Activated CD8-positive, alpha-beta T cell treated with anti-CD3 and anti-CD28 coated beads, Interleukin-2, amount 10 ng/mL, durations not matched to agents 7 days and 5 days (primary cell): Measurements from ENCODE around the gene PEX11G. TPM values are rescaled to one million over a fixed set of nuclear protein-coding genes. Genes with fewer than 3 reads are reported as not detected.

ENCODE experiments used
- ATAC-seq: fragments of 150-1000 bp; cut with Tn5 transposase; one replicate; pipeline ENCODE4 v1.10.0; 2021; ENCODE audit warnings: moderate library complexity
- CTCF ChIA-PET: fragments of 350-600 bp; sonication (Branson Sonifier 250); formaldehyde crosslinking; loops from one replicate; lab custom pipeline; 2021; ENCODE audit warnings: antibody characterized with exemption; lab: Charles Lee
- POLR2A ChIA-PET: fragments of 350-600 bp; sonication (Branson Sonifier 250); formaldehyde crosslinking; loops from one replicate; lab custom pipeline; 2021; ENCODE audit warnings: antibody characterized with exemption; lab: Charles Lee
- DNase-seq: peaks from one replicate; pipeline ENCODE4 v3.0.0-alpha.2; 2020
- H3K27ac Mint-ChIP-seq: one replicate; pipeline ENCODE4 v1.8.0; 2021; ENCODE audit warnings: mild to moderate bottlenecking, mixed read lengths
- H3K27me3 Mint-ChIP-seq: one replicate; pipeline ENCODE4 v1.8.0; 2021; ENCODE audit warnings: low read depth, mixed read lengths
- H3K36me3 Mint-ChIP-seq: one replicate; pipeline ENCODE4 v1.8.0; 2021; ENCODE audit warnings: low read depth, mixed read lengths
- H3K4me1 Mint-ChIP-seq: one replicate; pipeline ENCODE4 v1.8.0; 2021; ENCODE audit warnings: low read depth, mixed read lengths
- H3K4me3 Mint-ChIP-seq: one replicate; pipeline ENCODE4 v1.8.0; 2021; ENCODE audit warnings: mild to moderate bottlenecking, mixed read lengths
- H3K9me3 Mint-ChIP-seq: one replicate; pipeline ENCODE4 v1.8.0; 2022; ENCODE audit warnings: mixed read lengths; ENCODE audit not compliant: insufficient read depth
- total RNA-seq, 2 experiments: library from RNA; stranded (reverse); gene quantifications; one replicate each; pipeline ENCODE4 v1.2.3, GENCODE V29; 2021

The PEX11G gene
- total RNA-seq, 2 experiments from 2014 or later, result 0.99 to 1.5 TPM

GRCh38 chr19:7528192-7528519 lies 39.3 kb upstream of the PEX11G start:
- H3K4me1 Mint-ChIP-seq, result peaks cover 5% of the 10 kb centered on the region
- ATAC-seq, result no peak

GRCh38 chr19:7527516-7528191 lies 38.8 kb upstream of the PEX11G start:
- H3K9me3 Mint-ChIP-seq, result no peaks in the 10 kb centered on the region
- no peak overlapping the region for H3K27ac Mint-ChIP-seq
- DNase-seq, result no peak
- CTCF ChIA-PET, result no interaction called here
- H3K4me1 Mint-ChIP-seq, result peaks cover 6% of the 10 kb centered on the region
- H3K4me3 Mint-ChIP-seq, result no peak overlapping the region
- ATAC-seq, result no peak
- H3K36me3 Mint-ChIP-seq, result peaks cover 11% of the 10 kb centered on the region
- POLR2A ChIA-PET, result no interaction called here
- H3K27me3 Mint-ChIP-seq, result no peaks in the 10 kb centered on the region

More at GRCh38 chr19:7528192-7528519, 39.3 kb upstream of the PEX11G start:
- peaks cover 11% of the 10 kb centered on the region for H3K36me3 Mint-ChIP-seq
- H3K27me3 Mint-ChIP-seq, result no peaks in the 10 kb centered on the region
- no peak overlapping the region for H3K4me3 Mint-ChIP-seq
- H3K27ac Mint-ChIP-seq, result no peak overlapping the region
- no peaks in the 10 kb centered on the region for H3K9me3 Mint-ChIP-seq
- POLR2A ChIA-PET, result no interaction called here
- no peak for DNase-seq
- CTCF ChIA-PET, result no interaction called here

DNA sequence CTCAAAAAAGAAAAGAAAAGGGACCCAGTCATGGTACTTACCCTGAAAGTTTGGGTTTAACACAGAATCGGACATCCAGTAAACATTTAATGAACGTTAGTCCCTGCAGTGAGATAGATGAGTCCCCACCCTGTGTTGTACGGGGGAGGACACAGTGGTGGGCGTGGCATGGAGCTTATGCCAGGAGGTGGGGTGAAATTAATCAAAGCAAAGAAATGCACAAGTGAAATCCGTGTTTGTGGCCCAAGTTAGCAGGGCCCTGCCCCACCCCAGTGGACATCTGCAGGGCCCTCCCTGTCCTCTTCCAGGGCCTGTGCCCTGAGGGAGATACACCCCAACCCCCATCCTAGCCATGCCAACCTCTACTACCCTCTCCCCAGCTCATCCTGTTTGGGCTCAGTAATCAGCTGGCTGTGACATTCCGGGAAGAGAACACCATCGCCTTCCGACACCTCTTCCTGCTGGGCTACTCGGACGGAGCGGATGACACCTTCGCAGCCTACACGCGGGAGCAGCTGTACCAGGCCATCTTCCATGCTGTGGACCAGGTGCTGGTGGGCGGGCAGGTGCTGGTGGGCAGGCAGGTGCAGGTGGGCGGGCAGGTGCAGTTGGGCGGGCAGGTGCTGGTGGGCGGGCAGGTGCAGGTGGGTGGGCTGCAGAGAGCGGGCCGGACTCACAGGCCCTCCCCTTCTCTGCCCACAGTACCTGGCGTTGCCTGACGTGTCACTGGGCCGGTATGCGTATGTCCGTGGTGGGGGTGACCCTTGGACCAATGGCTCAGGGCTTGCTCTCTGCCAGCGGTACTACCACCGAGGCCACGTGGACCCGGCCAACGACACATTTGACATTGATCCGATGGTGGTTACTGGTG lies 37.5 kb upstream of the PEX11G start:
- ChIA-PET CTCF (no interaction called here), POLR2A (interaction anchor here (0.5 kb wide), 1 partner anchor 861 kb away, joined by 4 read pairs; no protein-coding TSS in a partner anchor)
- no peak overlapping the region for H3K27ac Mint-ChIP-seq

GRCh38 chr19:7524992-7525739 lies 36.3 kb upstream of the PEX11G start:
- ATAC-seq (no peak), DNase-seq (no peak)
- no peak overlapping the region for H3K27ac Mint-ChIP-seq
- H3K4me3 Mint-ChIP-seq, result no peak overlapping the region
- H3K27me3 Mint-ChIP-seq, result no peaks in the 10 kb centered on the region
- no peaks in the 10 kb centered on the region for H3K9me3 Mint-ChIP-seq
- peaks cover 9% of the 10 kb centered on the region for H3K36me3 Mint-ChIP-seq
- ChIA-PET CTCF (no interaction called here), POLR2A (no interaction called here)
- H3K4me1 Mint-ChIP-seq, result peaks cover 11% of the 10 kb centered on the region

More for the DNA sequence above, 37.5 kb upstream of the PEX11G start:
- no peaks in the 10 kb centered on the region for H3K9me3 Mint-ChIP-seq
- ATAC-seq (no peak), DNase-seq (no peak)
- peaks cover 9% of the 10 kb centered on the region for H3K36me3 Mint-ChIP-seq
- H3K27me3 Mint-ChIP-seq, result no peaks in the 10 kb centered on the region
- peaks cover 11% of the 10 kb centered on the region for H3K4me1 Mint-ChIP-seq
- H3K4me3 Mint-ChIP-seq, result no peak overlapping the region

GRCh38 chr19:7524523-7524922 lies 35.7 kb upstream of the PEX11G start:
- DNase-seq, result no peak
- no peak overlapping the region for H3K4me3 Mint-ChIP-seq
- no peaks in the 10 kb centered on the region for H3K9me3 Mint-ChIP-seq
- peaks cover 11% of the 10 kb centered on the region for H3K4me1 Mint-ChIP-seq
- no peak for ATAC-seq
- no peaks in the 10 kb centered on the region for H3K27me3 Mint-ChIP-seq
- H3K36me3 Mint-ChIP-seq, result peaks cover 6% of the 10 kb centered on the region
- POLR2A ChIA-PET, result no interaction called here
- CTCF ChIA-PET, result interaction anchor here (2.1 to 2.6 kb wide), 2 partner anchors 44 to 157 kb away, joined by 9 to 10 read pairs; partner anchors contain the start of gene TRAPPC5
- no peak overlapping the region for H3K27ac Mint-ChIP-seq

DNA sequence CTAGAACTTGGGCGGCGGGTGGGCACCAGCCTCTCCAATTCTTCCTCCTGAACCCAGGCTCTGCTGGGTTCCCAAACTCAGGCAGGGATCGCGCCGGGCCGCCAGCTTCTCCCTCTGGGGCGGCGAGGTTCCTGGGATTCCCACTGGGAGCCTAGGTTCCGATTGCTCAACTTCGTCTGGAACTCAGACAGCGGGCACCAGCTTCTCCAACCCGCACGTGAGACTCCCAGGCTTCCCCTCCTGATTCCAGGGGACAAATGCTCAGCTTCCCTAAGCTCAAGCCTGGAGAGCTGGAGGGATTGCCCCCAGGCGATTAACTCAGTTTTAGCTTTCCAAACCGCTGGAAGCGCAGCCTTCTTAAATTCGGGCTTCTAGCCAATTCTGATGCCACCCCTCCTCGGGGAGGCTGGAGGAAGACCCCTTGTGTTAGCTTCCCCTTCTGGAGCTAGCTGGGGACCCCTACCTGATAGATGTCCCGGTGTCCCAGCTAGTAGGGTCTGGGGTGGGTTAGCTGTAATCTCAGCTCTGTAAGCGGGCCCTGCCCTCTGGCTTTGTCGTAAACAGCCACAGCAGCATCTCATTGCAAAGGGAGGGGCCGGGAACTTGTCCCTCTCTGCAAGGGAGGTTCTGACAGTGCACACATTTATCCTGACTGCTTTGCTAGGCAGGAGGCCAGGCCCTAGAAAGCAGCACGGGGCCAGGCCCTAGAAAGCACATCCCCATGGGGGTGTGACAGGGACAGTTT lies 34.3 kb upstream of the PEX11G start:
- Mint-ChIP-seq H3K27ac (no peak overlapping the region), H3K27me3 (no peaks in the 10 kb centered on the region), H3K4me1 (peaks cover 11% of the 10 kb centered on the region), H3K36me3 (peaks cover 3% of the 10 kb centered on the region), H3K4me3 (peak overlapping the region; percentile 70), H3K9me3 (no peaks in the 10 kb centered on the region)
- POLR2A ChIA-PET, result interaction anchor here (0.7 to 2.6 kb wide), 5 partner anchors 10 to 107 kb away, joined by 3 to 19 read pairs (median 6); partner anchors contain the start of genes PET100, PNPLA6 and XAB2
- no peak for ATAC-seq
- DNase-seq, result no peak
- CTCF ChIA-PET, result interaction anchor here (0.8 to 2.6 kb wide), 9 partner anchors 11 to 421 kb away, joined by 3 to 10 read pairs (median 4); partner anchors contain the start of genes ARHGEF18, PNPLA6 and TRAPPC5

- ATAC-seq (peak; percentile 91), DNase-seq (peak; percentile 99)
- H3K27ac Mint-ChIP-seq, result peak within 1 kb of the TSS; percentile 76
- peaks cover 11% of the 10 kb centered on the region for H3K4me1 Mint-ChIP-seq
- no peaks in the 10 kb centered on the region for H3K27me3 Mint-ChIP-seq
- ChIA-PET POLR2A (interaction anchor here (0.7 to 2.6 kb wide), 9 partner anchors 11 to 108 kb away, joined by 3 to 19 read pairs (median 3); partner anchors contain the start of genes PET100, PNPLA6 and XAB2), CTCF (interaction anchor here (0.6 to 2.6 kb wide), 10 partner anchors 8 to 420 kb away, joined by 3 to 10 read pairs (median 4); partner anchors contain the start of genes ARHGEF18, PNPLA6 and TRAPPC5)
- peak within 1 kb of the TSS; percentile 70 for H3K4me3 Mint-ChIP-seq
- peaks cover 3% of the 10 kb centered on the region for H3K36me3 Mint-ChIP-seq
- H3K9me3 Mint-ChIP-seq, result no peaks in the 10 kb centered on the region
These were observed 33.5 kb upstream of the PEX11G start, which contains the start of gene MCOLN1 for GRCh38 chr19:7522072-7522922. Gene MCOLN1, plus strand, starts transcription at chr19:7522624. Its CDS starts 127 bp downstream, at chr19:7522751.

DNA sequence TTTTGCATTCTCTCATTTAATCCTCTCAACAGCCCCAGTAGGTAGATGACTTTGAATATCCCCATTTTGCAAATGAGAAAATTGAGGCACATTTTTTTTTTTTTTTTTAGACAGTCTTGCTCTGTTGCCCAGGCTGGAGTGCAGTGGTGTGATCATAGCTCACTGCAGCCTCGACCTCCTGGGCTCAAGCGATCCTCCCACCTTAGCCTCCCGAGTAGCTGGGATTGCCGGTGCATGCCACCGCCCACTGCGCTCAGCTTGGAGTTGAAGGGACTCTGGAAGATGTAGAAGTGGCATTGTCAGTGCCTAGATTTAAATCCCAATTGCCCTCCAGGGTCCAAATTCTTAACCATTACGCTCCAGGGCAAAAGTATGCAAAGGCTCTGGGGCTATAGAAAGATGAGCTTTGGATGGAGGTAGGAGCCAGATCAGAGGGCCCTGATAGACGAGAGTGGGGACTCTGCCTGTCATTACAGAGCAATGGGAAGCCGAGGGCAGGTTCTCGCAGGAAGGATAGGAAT lies 32.8 kb upstream of the PEX11G start:
- Mint-ChIP-seq H3K9me3 (no peaks in the 10 kb centered on the region), H3K36me3 (peaks cover 3% of the 10 kb centered on the region), H3K27me3 (peaks cover 5% of the 10 kb centered on the region), H3K4me1 (peaks cover 16% of the 10 kb centered on the region), H3K27ac (peak overlapping the region; percentile 76), H3K4me3 (peak overlapping the region; percentile 70)
- CTCF ChIA-PET, result interaction anchor here (0.6 to 2.1 kb wide), 3 partner anchors 8 to 173 kb away, joined by 3 to 9 read pairs (median 3); partner anchors contain the start of genes ARHGEF18 and PNPLA6
- POLR2A ChIA-PET, result interaction anchor here (0.7 to 2.6 kb wide), 5 partner anchors 12 to 27 kb away, joined by 3 to 19 read pairs (median 3); partner anchors contain the start of gene PNPLA6
- ATAC-seq, result no peak
- no peak for DNase-seq

- no peaks in the 10 kb centered on the region for H3K36me3 Mint-ChIP-seq
- no peak overlapping the region for H3K27ac Mint-ChIP-seq
- DNase-seq, result no peak
- H3K4me3 Mint-ChIP-seq, result no peak overlapping the region
- peaks cover 9% of the 10 kb centered on the region for H3K27me3 Mint-ChIP-seq
- ChIA-PET CTCF (no interaction called here), POLR2A (no interaction called here)
- H3K9me3 Mint-ChIP-seq, result no peaks in the 10 kb centered on the region
- ATAC-seq, result no peak
- peaks cover 21% of the 10 kb centered on the region for H3K4me1 Mint-ChIP-seq
These were observed 31.6 kb upstream of the PEX11G start for GRCh38 chr19:7520131-7521051.
